CD4-positive, CD25-positive, alpha-beta regulatory T cell (primary cell): ENCODE data around the gene EEF1G. TPM values are rescaled to one million over a fixed set of nuclear protein-coding genes. Genes with fewer than 3 reads are reported as not detected.

Source experiments
- ATAC-seq, 2 donors: fragments of 150-1000 bp; cut with Tn5 transposase; one replicate each; pipeline ENCODE4 v1.10.0; 2021; ENCODE audit warnings: low read depth in 2 of 2, moderate number of reproducible peaks in 2 of 2, moderate library complexity in 1 of 2
- DNase-seq, 3 donors: peaks; one replicate each; pipeline versions ENCODE4 v3.0.0 to v3.0.0-alpha.2; 2012 to 2022; ENCODE audit warnings: mixed read lengths in 1 of 3
- H3K27ac ChIP-seq: one replicate; pipeline ENCODE4 v1.7.0; 2013; ENCODE audit warnings: mild to moderate bottlenecking, low read length; ENCODE audit not compliant: insufficient read depth, poor library complexity, severe bottlenecking
- H3K27me3 ChIP-seq: one replicate; pipeline ENCODE4 v1.7.0; 2013; ENCODE audit warnings: low read length; ENCODE audit not compliant: control insufficient read depth, insufficient read depth
- H3K36me3 ChIP-seq: one replicate; pipeline ENCODE4 v1.7.0; 2013; ENCODE audit warnings: mild to moderate bottlenecking, low read length, moderate library complexity; ENCODE audit not compliant: control insufficient read depth, insufficient read depth
- H3K4me1 ChIP-seq: 2 replicates; pipeline ENCODE4 v1.7.0; 2013; ENCODE audit warnings: mild to moderate bottlenecking, low read length; ENCODE audit not compliant: insufficient read depth, control insufficient read depth, poor library complexity, severe bottlenecking
- H3K4me3 ChIP-seq: one replicate; pipeline ENCODE4 v1.7.0; 2013; ENCODE audit warnings: low read depth, mild to moderate bottlenecking, low read length, moderate library complexity
- H3K9me3 ChIP-seq, 2 experiments: 1 replicate in 1 of 2; 2 replicates in 1 of 2; pipeline ENCODE4 v1.7.0; 2013; ENCODE audit warnings: low read length in 2 of 2, mild to moderate bottlenecking in 1 of 2, moderate library complexity in 1 of 2; ENCODE audit not compliant: control insufficient read depth in 2 of 2
- H3K27ac Mint-ChIP-seq, 3 donors: one replicate each; pipeline ENCODE4 v1.8.0; 2020 to 2022; ENCODE audit warnings: mild to moderate bottlenecking in 3 of 3, mixed read lengths in 3 of 3, moderate library complexity in 2 of 3
- H3K27me3 Mint-ChIP-seq: one replicate; pipeline ENCODE4 v1.8.0; 2022; ENCODE audit warnings: mild to moderate bottlenecking, mixed read lengths
- H3K36me3 Mint-ChIP-seq: one replicate; pipeline ENCODE4 v1.8.0; 2020; ENCODE audit warnings: mixed read lengths
- H3K4me1 Mint-ChIP-seq, 4 donors: one replicate each; pipeline ENCODE4 v1.8.0; 2020 to 2022; ENCODE audit warnings: mixed read lengths in 4 of 4, mild to moderate bottlenecking in 1 of 4
- H3K4me3 Mint-ChIP-seq, 4 donors: one replicate each; pipeline ENCODE4 v1.8.0; 2020 to 2022; ENCODE audit warnings: mild to moderate bottlenecking in 4 of 4, mixed read lengths in 4 of 4, moderate library complexity in 3 of 4
- H3K9me3 Mint-ChIP-seq, 7 donors: one replicate each; pipeline ENCODE4 v1.8.0; 2020 to 2022; ENCODE audit warnings: mixed read lengths in 7 of 7, mild to moderate bottlenecking in 3 of 7, moderate library complexity in 2 of 7
- polyA plus RNA-seq, 4 donors: library from polyadenylated mRNA; unstranded; fragments of 300-500 nt; fragmentation: Illumina TruSeq; gene quantifications; one replicate each; pipeline ENCODE4 v1.2.3, GENCODE V29; 2021
- total RNA-seq: library from RNA; stranded (reverse); gene quantifications from one replicate; pipeline ENCODE4 v1.2.3, GENCODE V29; 2022

EEF1G gene
- total and polyA plus RNA-seq, 5 donors from 2014 or later, result 775 to 1,680 (median 1,198) TPM

GRCh38 chr11:62608776-62609175 lies 35.1 kb upstream of the EEF1G start:
- peaks cover 23% of the 10 kb centered on the region for H3K36me3 Mint-ChIP-seq

GRCh38 chr11:62607714-62608113 lies 34.0 kb upstream of the EEF1G start:
- Mint-ChIP-seq H3K4me3 (peak overlapping the region in 2 of 4 donors; percentile 91 to 99), H3K4me1 (peaks cover 0 to 61% (median 33%) of the 10 kb centered on the region in 4 donors), H3K9me3 (no peaks in the 10 kb centered on the region), H3K27ac (peak overlapping the region in 1 of 3 donors; percentile 46), H3K27me3 (no peaks in the 10 kb centered on the region), H3K36me3 (peaks cover 29% of the 10 kb centered on the region)
- no peak overlapping the region for H3K4me3 ChIP-seq
- H3K9me3 ChIP-seq, result no peaks in the 10 kb centered on the region
- peaks cover 29% of the 10 kb centered on the region for H3K36me3 ChIP-seq
- H3K27ac ChIP-seq, result no peak overlapping the region
- no peaks in the 10 kb centered on the region for H3K27me3 ChIP-seq
- no peak for DNase-seq
- no peak for ATAC-seq
- H3K4me1 ChIP-seq, result peaks cover 23% of the 10 kb centered on the region

More at GRCh38 chr11:62608776-62609175, 35.1 kb upstream of the EEF1G start:
- Histone ChIP-seq H3K36me3 (peaks cover 27% of the 10 kb centered on the region), H3K4me3 (no peak overlapping the region), H3K9me3 (no peaks in the 10 kb centered on the region), H3K27me3 (no peaks in the 10 kb centered on the region), H3K4me1 (peaks cover 28% of the 10 kb centered on the region), H3K27ac (no peak overlapping the region)
- DNase-seq, result no peak
- no peak for ATAC-seq
- peaks cover 0 to 59% (median 28%) of the 10 kb centered on the region in 4 donors for H3K4me1 Mint-ChIP-seq
- H3K4me3 Mint-ChIP-seq, result peak overlapping the region in 1 of 4 donors; percentile 99
- no peaks in the 10 kb centered on the region for H3K9me3 Mint-ChIP-seq
- H3K27me3 Mint-ChIP-seq, result no peaks in the 10 kb centered on the region
- H3K27ac Mint-ChIP-seq, result peak overlapping the region in 2 of 3 donors; percentile 60 to 79

- no peaks in the 10 kb centered on the region for H3K9me3 ChIP-seq
- ATAC-seq (no peak), DNase-seq (no peak)
- Mint-ChIP-seq H3K4me1 (peaks cover 0 to 57% (median 35%) of the 10 kb centered on the region in 4 donors), H3K4me3 (peak overlapping the region in 2 of 4 donors; percentile 51 to 60), H3K27ac (no peak overlapping the region), H3K27me3 (no peaks in the 10 kb centered on the region), H3K9me3 (no peaks in the 10 kb centered on the region), H3K36me3 (peaks cover 33% of the 10 kb centered on the region)
- peaks cover 20% of the 10 kb centered on the region for H3K4me1 ChIP-seq
- no peaks in the 10 kb centered on the region for H3K27me3 ChIP-seq
- H3K36me3 ChIP-seq, result peaks cover 29% of the 10 kb centered on the region
- H3K27ac ChIP-seq, result no peak overlapping the region
- H3K4me3 ChIP-seq, result no peak overlapping the region
These were observed 32.2 kb upstream of the EEF1G start for GRCh38 chr11:62605902-62606301.

- no peaks in the 10 kb centered on the region for H3K27me3 ChIP-seq
- H3K4me3 Mint-ChIP-seq, result peak overlapping the region in 1 of 4 donors; percentile 67
- no peak for ATAC-seq
- peak overlapping the region in 1 of 3 donors; percentile 25 for H3K27ac Mint-ChIP-seq
- H3K4me1 ChIP-seq, result peaks cover 19% of the 10 kb centered on the region
- H3K27me3 Mint-ChIP-seq, result no peaks in the 10 kb centered on the region
- no peak overlapping the region for H3K4me3 ChIP-seq
- no peak overlapping the region for H3K27ac ChIP-seq
- peaks cover 29% of the 10 kb centered on the region for H3K36me3 ChIP-seq
- H3K9me3 Mint-ChIP-seq, result no peaks in the 10 kb centered on the region
- peaks cover 0 to 56% (median 35%) of the 10 kb centered on the region in 4 donors for H3K4me1 Mint-ChIP-seq
- no peaks in the 10 kb centered on the region for H3K9me3 ChIP-seq
- H3K36me3 Mint-ChIP-seq, result peaks cover 33% of the 10 kb centered on the region
- DNase-seq, result no peak
These were observed 31.8 kb upstream of the EEF1G start for GRCh38 chr11:62605467-62605866.

- Mint-ChIP-seq H3K4me1 (peaks cover 5 to 58% (median 36%) of the 10 kb centered on the region in 4 donors), H3K27ac (peak overlapping the region in 2 of 3 donors; percentile 9 to 56), H3K4me3 (peak overlapping the region in 2 of 4 donors; percentile 91 to 95), H3K36me3 (peaks cover 35% of the 10 kb centered on the region), H3K27me3 (no peaks in the 10 kb centered on the region), H3K9me3 (no peaks in the 10 kb centered on the region)
- ATAC-seq (no peak), DNase-seq (no peak)
- Histone ChIP-seq H3K4me3 (no peak overlapping the region), H3K27ac (no peak overlapping the region), H3K27me3 (no peaks in the 10 kb centered on the region), H3K36me3 (peaks cover 26% of the 10 kb centered on the region), H3K4me1 (peaks cover 24% of the 10 kb centered on the region), H3K9me3 (no peaks in the 10 kb centered on the region)
These were observed 30.9 kb upstream of the EEF1G start for GRCh38 chr11:62604460-62605120.

GRCh38 chr11:62603776-62604299 lies 30.1 kb upstream of the EEF1G start:
- Histone ChIP-seq H3K4me1 (peaks cover 30% of the 10 kb centered on the region), H3K4me3 (no peak overlapping the region), H3K36me3 (peaks cover 26% of the 10 kb centered on the region), H3K27ac (no peak overlapping the region), H3K27me3 (no peaks in the 10 kb centered on the region), H3K9me3 (no peaks in the 10 kb centered on the region)
- Mint-ChIP-seq H3K4me3 (peak overlapping the region; percentile 82 to 95 (median 87)), H3K27ac (peak overlapping the region in 2 of 3 donors; percentile 56 to 85), H3K9me3 (no peaks in the 10 kb centered on the region), H3K4me1 (peaks cover 11 to 58% (median 39%) of the 10 kb centered on the region in 4 donors), H3K36me3 (peaks cover 41% of the 10 kb centered on the region), H3K27me3 (no peaks in the 10 kb centered on the region)
- DNase-seq (no peak), ATAC-seq (no peak)

- Mint-ChIP-seq H3K27ac (peak overlapping the region in 2 of 3 donors; percentile 52 to 85), H3K4me3 (peak overlapping the region; percentile 82 to 95 (median 87)), H3K27me3 (no peaks in the 10 kb centered on the region), H3K9me3 (no peaks in the 10 kb centered on the region), H3K36me3 (peaks cover 47% of the 10 kb centered on the region), H3K4me1 (peaks cover 11 to 59% (median 43%) of the 10 kb centered on the region in 4 donors)
- Histone ChIP-seq H3K4me1 (peaks cover 38% of the 10 kb centered on the region), H3K27ac (no peak overlapping the region), H3K27me3 (no peaks in the 10 kb centered on the region), H3K4me3 (no peak overlapping the region), H3K36me3 (peaks cover 25% of the 10 kb centered on the region), H3K9me3 (no peaks in the 10 kb centered on the region)
- ATAC-seq (no peak), DNase-seq (no peak)
These were observed 29.3 kb upstream of the EEF1G start for GRCh38 chr11:62603072-62603408.
